ENCODE data around the gene BRAT1.

Gene BRAT1

DNA sequence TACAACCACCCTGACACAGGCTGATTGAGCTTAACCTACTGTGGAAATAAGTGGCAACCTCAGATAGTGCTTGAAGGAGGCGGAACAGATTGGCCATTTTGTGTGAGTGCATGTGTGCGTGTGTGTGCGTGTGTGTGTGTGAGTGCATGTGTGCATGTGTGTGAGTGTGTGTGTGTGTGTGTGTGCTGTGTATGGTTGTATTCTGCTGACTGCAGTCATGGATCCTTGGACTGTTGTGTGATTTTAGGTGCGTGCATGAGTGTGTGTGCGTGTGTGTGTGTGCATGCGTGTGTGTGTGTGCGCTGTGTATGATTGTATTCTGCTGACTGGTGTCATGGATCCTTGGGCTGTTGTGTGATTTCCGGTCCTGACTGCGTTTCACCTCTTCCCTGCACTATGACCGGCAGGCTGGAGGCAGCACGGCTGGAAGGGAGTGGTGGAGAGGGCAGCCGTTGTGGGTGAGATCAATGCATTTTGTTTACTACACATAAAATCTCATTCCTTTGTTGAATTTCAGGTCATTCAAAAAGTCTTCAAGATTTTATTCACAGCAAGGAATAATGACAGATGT is 9.7 kb upstream of the BRAT1 start:
- in situ Hi-C loops (cut with HindIII; ENCODE audit: low sequenced_read_pairs) = loop anchor here (5.0 to 10.0 kb wide), 4 partner anchors 57 to 240 kb away; no protein-coding TSS in a partner anchor

- in situ Hi-C loops (cut with HindIII; ENCODE audit: low sequenced_read_pairs) = loop anchor here (10.0 kb wide), 1 partner anchor 241 kb away; no protein-coding TSS in a partner anchor
These were observed 8.6 kb upstream of the BRAT1 start for GRCh38 chr7:2563955-2564354.

GRCh38 chr7:2559283-2559950 is 4.1 kb upstream of the BRAT1 start:
- in situ Hi-C loops (cut with HindIII; ENCODE audit: low sequenced_read_pairs) = no loop called here

GRCh38 chr7:2558629-2559282 is 3.4 kb upstream of the BRAT1 start, which contains the start of gene IQCE:
Gene IQCE (plus strand): TSS chr7:2558979. CDS start chr7:2559182, 203 bp downstream.
- in situ Hi-C loops (cut with HindIII; ENCODE audit: low sequenced_read_pairs) = no loop called here

DNA sequence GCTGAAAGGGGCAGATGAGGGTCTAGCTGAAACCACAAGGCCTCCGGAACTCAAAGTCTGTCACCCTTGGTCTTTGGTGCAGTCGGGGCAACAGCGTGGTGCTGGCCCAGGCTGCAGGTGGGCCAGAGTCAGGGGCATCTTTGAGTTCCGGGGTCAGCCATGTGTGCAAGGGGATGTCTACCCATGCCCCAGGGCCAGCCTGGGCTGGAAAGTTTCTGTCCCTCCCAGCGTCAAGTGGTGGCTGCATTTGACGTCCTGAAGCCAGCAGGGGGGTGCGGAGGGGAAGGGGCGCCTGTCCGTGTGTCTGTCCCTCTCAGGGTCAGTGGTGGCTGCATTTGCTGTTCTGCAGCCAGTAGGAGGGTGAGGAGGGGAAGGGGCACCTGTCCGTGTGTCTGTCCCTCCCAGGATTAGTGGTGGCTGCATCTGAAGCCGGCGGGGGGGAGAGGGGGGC is 638 bp downstream of the BRAT1 start:
- in situ Hi-C loops (cut with HindIII; ENCODE audit: low sequenced_read_pairs) = no loop called here

GRCh38 chr7:2553831-2554581 is 1.3 kb downstream of the BRAT1 start:
- in situ Hi-C loops (cut with HindIII; ENCODE audit: low sequenced_read_pairs) = no loop called here

GRCh38 chr7:2553108-2553507 is 2.2 kb downstream of the BRAT1 start:
- in situ Hi-C loops (cut with HindIII; ENCODE audit: low sequenced_read_pairs) = no loop called here

DNA sequence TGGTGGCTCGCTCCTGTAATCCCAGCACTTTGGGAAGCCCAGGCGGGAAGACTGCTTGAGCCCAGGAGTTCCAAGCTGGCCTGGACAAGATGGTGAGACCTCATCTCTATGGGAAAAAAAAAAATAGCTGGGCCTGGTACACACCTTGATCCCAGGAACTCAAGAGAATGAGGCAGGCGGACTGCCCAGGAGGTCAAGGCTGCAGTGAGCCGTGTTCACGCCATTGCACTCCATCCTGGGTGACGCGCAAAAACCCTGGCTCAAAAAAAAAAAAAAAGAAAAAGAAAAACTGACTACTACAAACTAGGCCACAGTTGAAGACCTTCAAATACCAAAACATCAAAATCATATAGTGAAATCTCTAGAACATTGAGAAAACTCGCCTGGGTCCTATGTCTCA is 3.9 kb downstream of the BRAT1 start:
- in situ Hi-C loops (cut with HindIII; ENCODE audit: low sequenced_read_pairs) = no loop called here

- in situ Hi-C loops (cut with HindIII; ENCODE audit: low sequenced_read_pairs) = no loop called here
These were observed 8.3 kb downstream of the BRAT1 start for GRCh38 chr7:2546776-2547586.

DNA sequence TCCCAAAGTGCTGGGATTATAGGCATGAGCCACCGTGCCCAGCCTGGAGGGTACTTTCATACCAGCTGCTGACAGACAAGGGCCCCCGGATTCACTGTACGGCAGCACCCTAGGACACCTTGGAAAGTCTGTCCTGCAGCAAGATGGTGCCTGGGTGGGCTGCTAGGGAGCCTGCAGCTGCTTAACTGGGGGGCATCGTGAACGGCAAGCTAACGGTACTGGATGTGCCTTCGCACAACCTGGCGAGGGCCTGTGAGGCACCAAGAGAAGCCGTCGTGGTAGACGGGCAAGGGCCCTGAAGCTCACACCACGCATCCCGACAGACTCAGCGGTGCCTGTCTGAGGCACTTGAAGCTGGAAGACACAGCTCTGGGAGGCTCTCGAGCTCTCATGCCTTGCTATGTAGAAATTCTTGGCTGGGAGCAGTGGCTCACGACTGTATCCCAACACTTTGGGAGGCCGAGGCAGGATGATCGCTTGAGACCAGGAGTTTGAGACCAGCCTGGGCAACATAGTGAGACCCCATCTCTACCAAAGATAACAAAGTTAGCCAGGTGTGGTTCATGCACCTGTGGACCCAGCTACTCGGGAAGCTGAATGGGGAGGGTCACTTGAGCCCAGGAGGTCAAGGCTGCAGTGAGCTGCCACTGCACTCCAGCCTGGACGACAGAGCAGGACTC is 9.4 kb downstream of the BRAT1 start:
- in situ Hi-C loops (cut with HindIII; ENCODE audit: low sequenced_read_pairs) = no loop called here

DNA sequence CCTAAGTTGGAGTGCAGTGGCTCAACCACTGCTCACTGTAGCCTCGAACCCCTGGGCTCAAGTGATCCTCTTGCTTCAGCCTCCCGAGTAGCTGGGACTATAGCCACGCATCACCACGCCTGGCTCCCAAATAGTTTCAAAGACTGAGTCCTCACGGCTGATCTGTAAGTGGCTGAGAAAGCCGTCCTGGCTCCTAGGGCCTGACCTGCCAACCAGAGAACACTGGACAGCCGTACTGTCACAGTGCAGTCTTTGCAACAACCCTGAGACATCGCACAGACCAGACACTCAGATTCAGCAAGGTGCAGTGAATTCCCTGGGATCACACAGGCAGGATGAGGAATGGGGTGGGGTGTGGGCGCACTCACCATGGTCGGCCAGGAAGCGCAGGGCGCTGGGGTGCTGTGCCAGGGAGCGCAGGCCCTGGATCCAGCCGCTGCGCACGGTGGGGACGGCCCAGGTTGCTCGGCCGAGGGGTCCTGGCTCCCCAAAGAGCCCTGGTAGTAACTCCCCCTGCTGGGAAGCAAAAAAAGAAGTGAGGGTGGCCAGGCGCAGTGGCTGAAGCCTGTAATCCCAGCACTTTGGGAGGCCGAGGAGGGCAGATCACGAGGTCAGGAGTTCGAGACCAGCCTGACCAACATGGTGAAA is 10.7 kb downstream of the BRAT1 start:
- in situ Hi-C loops (cut with HindIII; ENCODE audit: low sequenced_read_pairs) = no loop called here

DNA sequence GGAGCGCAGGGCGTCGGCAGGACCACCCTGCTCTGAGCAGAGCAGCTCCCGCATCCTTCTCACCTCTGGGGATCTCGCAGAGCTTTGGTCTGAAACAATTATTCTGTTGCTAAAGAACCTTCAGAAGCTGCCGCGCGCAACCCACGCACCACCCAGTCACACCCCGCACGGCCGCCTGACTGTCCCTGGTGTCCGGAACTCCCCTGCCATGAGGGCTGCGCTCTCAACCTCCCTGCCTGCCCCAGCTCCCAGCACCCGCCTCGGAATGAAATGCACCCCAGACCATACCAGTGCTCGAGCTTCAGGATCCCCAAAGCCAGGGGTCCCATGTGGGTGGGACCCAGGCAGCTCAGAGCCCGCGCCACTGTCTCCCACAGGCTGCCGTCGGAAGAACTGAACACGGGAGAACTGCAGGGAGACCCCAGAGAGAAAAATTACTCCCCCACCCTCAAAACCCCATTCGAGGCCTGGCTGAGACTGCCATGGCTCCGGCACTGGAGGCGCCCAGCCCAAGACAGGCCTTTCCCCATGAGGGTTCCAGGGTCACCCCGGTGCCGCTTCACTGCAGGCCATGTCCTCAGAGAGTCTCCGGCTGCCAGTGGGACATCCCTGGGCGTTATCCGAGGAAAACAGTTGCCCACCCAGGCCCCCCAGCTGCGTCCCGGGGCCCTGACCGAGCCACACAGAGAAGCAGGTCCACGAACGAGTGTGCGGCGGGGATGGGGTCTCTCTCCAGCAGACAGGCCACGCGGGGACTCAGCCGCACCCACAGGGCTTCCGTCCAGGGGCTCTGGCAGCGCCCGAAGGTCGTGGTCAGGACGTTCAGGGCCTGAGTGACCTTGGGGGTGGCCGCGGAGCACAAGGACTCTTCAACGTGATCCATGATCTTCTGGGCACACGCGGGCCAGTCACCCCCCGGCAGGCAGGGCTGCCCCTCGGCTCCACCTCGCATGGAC is 12.1 kb downstream of the BRAT1 start:
- in situ Hi-C loops (cut with HindIII; ENCODE audit: low sequenced_read_pairs) = no loop called here

DNA sequence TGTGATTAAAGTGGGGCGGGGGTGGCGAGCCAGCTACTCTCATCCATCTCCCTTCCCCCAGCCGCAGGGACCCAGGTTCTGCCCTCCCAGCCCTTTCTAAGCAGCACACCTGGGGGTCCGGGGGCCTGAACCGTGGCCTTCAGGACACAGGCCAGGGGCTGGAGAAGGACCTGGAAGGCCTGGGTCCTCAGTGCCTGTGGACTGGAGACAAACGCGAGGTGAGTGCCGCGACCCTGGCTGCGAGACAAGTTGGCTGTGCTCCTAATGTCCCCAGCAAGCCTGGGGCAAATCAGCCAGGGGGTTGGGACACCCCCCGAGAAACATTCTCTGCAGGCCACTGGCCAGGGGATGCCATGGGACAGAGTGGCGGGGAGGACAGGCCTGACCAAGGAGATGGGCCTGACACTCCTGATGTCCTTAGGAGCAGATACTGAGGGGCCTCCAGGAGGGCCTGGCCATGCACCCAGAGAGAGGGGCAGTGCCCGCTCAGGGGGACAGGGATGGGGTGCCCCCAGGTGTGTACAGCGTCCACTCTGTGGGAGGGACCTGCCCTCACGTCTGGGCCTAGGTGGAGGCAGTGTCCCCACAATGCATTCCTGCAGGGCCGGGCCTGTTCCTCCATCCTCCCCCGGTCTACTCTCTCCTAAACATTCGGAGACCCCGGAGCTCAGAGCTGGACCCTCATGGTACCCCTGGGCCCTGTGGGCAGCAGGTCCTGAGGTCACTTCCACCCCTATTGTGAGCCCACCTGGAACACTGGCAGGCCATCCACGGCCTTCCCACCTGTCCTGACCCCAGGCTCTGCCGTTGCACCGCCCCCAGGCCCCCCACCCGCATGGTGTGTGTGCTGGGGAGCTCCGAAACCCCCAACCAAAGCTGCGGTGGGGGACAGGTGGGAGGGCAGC is 13.1 kb downstream of the BRAT1 start:
- in situ Hi-C loops (cut with HindIII; ENCODE audit: low sequenced_read_pairs) = no loop called here

GRCh38 chr7:2541291-2542010 is 13.9 kb downstream of the BRAT1 start:
- in situ Hi-C loops (cut with HindIII; ENCODE audit: low sequenced_read_pairs) = no loop called here

DNA sequence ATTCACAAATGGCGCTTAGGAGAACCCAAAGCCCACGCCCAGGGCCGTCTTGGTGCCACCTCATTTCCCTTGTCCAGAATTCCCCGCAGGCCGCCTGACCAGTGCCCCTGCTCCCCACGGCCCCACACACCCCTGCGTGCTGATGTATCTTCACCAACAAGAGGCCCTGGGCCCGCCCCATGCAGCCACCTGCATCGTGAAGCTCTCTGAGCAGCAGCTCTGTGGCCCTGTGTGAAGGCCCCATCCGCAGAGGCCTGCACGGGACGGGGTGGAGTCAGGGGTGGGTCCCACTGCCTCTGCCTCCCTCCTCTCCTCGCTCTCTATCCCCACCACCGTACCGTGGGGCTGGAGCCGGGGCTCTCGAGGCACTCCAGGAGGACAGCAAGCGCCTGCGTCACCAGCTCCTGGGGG is 14.7 kb downstream of the BRAT1 start:
- in situ Hi-C loops (cut with HindIII; ENCODE audit: low sequenced_read_pairs) = no loop called here

GRCh38 chr7:2540133-2540532 is 15.2 kb downstream of the BRAT1 start:
- in situ Hi-C loops (cut with HindIII; ENCODE audit: low sequenced_read_pairs) = no loop called here

All from endothelial cell of hepatic sinusoid (primary cell).